GM21825 (cell line): ENCODE data around the gene LYZL6.
A peak's percentile ranks its signal among the peaks of the same experiment; 100 is the strongest.
"Not testable (repeated sequence)": the region's sequence is repeated elsewhere in the genome, so short reads cannot be mapped to it uniquely, and the experiment has no call there.

Source experiments
- ATAC-seq: cut with Tn5 transposase; IDR thresholded peaks from one replicate; pipeline ENCODE4 v1.9.1; 2021; ENCODE audit warnings: mild to moderate bottlenecking, moderate library complexity; ENCODE audit not compliant: unreplicated experiment

Gene LYZL6

GRCh38 chr17:35948092-35948491 is 4.6 kb upstream of the LYZL6 start:
- no peak for ATAC-seq

GRCh38 chr17:35947156-35947585 is 3.7 kb upstream of the LYZL6 start:
- ATAC-seq = no peak

GRCh38 chr17:35944151-35944550 is 638 bp upstream of the LYZL6 start:
- ATAC-seq = no peak

DNA sequence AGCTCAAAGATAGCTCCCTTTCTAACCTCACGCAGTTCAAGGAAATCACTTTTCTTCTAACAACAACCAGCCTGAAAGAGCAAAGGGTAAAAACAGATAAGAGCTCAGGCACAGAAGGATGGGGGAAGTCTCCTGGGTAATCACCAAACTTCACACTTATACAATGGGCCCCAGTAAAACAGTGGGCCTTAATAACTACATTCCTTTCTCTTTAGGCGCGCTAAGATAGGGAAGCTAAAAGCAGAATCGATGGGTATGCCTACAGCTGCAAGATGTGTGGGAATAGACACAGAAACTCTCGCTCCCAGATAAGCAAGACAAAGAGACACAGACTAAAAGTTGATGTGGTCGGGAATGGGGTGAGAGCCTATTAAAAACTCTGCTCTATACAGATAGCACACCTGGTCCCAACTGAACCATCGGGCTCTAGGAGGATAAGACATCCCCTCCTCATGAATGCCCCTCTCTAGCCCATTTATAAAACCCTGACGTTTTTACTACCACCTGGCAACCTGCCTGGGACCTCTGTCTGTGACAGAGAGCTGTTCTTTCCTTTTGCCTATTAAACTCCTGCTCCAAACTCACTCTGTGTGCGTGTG is 826 bp downstream of the LYZL6 start:
- no peak for ATAC-seq

- ATAC-seq = not testable (repeated sequence)
Measured at GRCh38 chr17:35938492-35938891, 5.0 kb downstream of the LYZL6 start.

DNA sequence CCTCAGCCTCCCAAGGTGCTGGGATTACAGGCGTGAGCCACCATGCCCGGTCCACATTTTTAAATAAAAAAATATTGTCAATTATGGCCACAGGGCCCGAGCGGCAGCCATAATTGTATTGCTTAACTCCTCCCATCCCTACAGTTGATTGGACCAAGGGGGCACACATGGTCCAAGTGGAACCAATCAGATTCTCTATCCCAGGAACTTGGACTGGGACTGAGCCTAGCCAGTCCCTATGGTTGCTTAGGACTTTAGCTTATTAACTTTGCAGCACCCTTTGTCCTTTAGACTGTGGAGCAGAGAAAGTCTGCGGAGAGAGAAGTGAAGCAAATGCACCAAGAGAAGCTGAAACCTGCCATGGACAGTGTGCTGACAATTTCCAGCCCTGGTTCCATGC is 7.5 kb downstream of the LYZL6 start:
- ATAC-seq = no peak

DNA sequence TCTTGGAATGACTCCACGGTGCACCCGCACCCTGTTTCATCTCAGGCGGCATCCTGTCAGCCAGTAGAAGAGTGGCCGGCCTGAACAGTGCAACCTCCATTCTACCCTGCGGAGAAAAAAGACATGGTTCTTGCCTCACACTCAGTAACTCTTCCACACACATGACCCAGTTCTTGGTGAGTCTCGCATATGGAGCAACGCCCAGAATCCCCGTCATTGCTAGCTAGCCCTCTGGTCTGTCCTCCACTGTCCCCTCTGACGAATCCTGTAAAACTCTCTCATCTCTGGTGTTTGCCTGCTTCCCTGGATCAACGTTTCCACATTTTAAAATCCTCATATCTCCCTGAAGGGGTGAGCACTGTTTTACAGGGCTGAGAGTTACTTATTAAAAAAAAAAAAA is 8.8 kb downstream of the LYZL6 start:
- ATAC-seq = no peak

DNA sequence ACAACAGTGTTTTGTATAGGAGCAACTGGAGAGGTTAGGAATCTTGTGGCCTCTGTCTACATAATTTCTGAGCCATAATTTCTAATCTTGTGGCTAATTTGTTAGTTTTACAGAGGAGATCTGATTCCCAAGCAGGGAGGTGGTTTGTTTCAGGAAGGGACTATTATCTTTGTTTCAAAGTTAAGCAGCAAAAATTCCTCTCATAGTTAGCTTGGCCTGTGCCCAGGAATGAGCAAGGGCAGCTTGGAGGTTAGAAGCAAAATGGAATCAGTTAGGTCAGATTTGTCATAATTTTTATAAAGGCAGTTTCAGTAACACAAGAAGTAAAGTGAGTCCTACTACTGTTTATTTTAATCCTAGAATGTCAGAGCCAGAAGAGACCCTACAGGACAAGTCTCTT is 10.9 kb downstream of the LYZL6 start:
- no peak for ATAC-seq

- no peak for ATAC-seq
Measured at GRCh38 chr17:35931794-35932425, 11.6 kb downstream of the LYZL6 start.

DNA sequence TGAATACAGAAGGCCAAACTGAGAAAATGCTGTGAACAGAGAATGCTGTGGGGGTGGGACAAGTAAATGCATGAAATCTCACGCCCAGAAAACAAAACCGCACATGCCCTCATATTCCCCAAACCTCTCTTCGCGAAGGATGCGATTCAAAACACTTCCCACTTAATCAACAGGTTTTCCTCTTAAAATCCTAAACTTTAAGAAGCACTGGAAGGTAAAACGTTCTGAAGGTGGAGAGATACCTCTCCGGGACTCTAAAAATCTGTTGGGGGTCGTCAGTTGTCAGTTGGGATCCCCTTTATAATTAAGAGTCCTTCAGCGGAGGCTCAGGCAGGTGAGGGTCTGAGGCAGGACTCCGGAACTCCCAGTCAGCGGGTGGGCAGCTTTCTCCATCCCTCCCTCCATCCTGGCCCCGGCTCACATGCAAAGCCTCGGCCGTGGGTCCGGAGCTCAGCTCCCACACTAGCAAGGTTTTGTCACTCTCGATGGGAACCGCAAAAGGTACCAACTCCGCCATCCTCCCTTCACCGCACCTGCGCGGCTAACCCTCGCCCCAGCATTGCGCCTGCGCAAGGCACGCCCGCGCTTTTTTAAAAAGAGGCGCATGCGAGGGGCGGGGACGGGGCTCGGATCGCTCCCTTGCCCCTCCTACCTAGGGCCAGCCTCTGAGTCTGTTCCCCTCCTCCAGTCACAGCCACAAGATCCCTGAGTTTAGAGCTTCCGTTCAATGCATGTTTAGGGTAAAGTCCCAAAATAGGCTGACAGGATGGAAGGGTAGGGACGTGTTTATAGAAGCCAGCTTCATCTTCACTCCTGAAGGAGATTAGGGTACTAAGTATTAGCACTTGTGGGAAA is 13.1 kb downstream of the LYZL6 start, which contains the start of gene RDM1:
Gene RDM1, minus strand, starts transcription at position 563 of the 855 bp plus-strand sequence. Its CDS starts 46 bp downstream, at position 517.
- ATAC-seq = peak; percentile 80

DNA sequence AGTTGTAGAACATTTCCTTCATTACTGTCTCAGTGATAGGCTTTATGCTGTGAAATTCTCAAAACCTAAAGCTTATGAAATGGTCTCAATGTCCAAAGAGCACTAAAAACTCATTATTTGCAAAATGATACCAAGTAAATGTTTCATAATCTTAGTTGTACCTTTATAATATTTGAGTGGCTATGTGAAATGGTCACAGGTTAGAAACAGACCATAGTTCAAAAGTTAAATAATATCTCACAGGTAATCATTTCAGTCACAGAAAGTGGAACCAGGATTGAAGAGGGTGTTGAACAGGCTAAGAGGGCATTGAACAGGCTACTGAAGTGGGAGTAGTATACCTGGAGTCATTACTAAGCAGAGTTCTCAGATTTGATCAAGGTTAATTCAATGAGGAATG is 15.8 kb downstream of the LYZL6 start:
- no peak for ATAC-seq

GRCh38 chr17:35923609-35924114 is 19.9 kb downstream of the LYZL6 start:
- ATAC-seq = no peak

DNA sequence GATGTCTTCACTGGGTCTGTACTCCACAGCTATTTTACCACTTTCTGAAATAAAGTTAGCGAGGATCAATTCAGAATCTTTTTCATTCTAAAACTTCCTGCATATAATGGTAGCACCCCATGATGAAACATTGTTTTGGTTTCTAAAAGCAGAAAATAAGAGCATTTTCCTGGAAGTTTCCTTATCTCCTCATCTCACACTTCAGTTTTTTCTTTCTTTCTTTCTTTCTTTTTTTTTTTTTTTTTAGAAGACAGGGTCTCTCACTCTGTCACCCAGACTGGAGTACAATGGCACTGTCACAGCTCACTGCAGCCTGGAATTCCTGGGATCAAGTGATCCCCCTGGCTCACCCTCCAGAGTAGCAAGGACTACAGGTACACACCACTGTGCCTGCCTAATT is 23.3 kb downstream of the LYZL6 start:
- no peak for ATAC-seq

GRCh38 chr17:35918665-35919064 is 24.8 kb downstream of the LYZL6 start:
- no peak for ATAC-seq

DNA sequence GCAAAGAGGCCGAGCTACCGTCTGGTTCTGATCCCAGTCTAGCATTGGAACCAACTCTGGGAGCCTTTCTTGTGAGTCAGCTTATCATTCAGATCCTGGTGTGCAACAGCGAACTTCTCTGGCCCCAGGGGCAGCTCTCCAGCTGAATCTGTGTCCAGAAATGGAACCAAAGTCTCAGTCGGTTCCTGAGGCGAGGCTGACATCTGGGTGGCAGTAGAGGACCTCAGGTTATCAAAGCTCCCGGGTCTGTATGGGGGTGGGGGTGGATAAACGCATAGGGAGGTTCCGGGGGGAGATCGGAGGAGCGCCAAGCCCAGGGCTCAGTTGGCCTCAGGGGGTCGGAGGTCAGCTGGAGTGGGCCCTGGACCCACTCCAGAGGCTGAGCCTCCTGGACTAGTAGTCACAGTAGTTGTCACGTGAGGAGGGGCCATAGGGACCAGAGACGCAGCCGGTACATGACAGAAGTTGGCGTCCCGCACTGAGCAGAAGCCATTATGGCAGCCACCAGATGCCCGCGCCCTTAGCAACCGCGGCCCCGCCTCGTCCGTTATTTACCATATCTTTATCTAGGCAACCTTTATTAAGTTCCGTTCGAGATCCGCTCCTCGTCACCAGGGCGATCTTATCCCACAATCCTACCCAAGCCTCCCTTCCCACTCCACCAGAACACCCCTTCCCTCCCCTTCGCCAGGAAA is 25.8 kb downstream of the LYZL6 start:
- ATAC-seq = no peak

DNA sequence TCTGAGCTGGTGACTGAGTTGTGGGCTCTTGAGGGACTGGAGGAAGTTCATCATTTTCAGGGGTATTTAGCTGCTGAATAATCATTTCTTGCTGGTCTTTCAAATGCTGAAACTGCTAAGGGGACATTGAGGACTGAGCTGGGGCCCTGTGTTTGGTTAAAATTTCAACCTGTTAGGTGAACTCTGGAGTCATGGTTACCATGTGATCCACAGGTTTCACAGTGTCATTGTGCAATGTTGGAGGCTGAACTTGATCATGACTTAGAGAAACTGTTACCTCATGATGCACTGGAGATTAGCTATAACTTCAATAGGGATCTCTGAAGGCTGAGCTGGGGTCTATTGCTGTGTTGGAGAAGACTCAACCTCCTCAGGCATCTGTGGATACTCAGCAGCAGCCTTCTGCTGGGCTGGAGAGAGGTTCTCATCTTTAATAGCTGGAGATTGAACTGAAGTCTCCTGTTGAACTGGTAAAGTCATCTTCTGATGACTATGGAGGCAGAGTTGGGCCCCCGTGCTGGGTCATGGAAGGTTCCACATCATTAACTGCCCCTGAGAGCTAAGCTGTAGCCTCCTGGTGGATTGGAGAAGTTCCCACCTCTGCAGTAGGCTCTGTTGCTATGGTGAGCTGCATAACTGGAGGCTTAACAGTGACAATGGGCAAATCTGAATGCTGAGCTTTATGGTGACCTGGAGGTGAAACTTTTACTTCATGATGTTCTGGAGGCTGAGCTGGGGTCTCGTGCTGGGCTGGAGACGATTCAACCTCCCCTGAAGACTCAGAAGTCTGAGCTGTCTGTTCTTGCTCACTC is 28.2 kb downstream of the LYZL6 start:
- ATAC-seq = no peak

DNA sequence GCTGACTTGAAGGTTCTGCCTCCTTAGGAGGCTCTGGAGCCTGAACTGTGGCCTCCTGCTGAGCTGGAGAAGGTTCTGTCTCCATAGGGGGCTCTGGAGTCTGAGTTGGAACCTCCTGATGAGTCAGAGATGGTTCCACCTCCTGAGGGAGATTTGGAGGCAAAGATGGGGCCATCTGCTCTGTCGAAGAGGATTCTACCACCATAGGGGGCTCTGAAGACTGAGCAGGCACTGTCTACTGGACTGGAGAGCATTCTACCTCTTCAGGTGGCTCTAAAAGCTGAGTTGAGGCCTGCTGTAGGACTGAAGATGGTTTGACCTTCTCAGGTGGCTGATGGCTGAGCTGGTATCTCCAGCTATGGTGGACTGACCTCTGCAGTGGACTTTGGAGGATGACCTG is 29.2 kb downstream of the LYZL6 start:
- ATAC-seq = no peak

DNA sequence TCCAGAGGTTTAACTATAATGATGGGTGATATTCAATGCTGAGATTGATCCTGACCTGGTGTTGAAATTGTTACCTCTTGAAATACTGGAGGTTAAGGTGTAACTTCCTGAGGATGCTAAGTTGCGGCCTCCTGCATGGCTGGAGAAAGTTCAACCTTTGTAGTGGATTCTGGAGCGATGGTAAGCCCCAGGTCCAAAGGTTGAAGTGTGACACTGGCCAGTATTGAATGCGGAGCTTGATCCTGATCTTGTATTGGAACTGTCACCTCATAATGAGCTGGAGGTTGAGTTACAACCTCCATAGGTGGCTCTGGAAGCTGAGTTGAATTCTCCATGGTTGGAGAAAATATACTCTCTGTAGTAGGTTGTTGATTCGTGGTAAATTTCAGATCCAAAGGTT is 29.9 kb downstream of the LYZL6 start:
- no peak for ATAC-seq

DNA sequence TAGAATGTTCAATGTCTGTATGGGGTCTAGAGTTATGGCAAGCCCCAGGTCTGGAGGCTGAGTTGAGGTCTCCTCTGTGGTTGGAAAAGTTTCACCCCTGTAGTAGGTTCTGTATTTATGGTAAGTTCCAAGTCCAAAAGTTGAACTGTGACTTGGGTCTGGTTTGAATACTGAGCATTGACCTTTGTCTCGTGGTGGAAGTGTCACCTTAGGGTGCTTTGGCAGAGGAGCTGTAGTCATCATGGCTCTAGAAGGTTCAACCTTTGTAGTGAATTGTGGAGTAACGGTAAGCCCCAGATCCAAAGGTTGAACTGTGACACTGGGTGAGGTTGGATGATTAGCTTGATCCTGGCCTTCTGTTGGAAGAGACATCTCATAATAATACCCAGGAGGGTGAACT is 30.6 kb downstream of the LYZL6 start:
- no peak for ATAC-seq

- ATAC-seq = no peak
Measured at GRCh38 chr17:35912339-35912912, 31.1 kb downstream of the LYZL6 start.
